ENCODE results near the gene GRIK5.

GRIK5 gene

DNA sequence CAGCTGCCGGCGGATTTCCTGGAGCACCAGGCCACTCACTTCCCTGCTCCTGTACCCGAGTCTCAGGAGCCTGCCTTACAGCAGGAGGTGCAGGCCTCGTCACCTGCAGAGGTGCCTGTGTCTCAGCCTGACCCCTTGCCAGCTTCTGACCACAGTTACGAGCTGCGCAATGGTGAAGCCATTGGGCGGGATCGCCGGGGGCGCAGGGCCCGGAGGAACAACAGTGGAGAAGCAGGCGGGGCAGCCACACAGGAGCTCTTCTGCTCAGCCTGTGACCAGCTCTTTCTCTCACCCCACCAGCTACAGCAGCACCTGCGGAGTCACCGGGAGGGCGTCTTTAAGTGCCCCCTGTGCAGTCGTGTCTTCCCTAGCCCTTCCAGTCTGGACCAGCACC, 9.3 kb upstream of the GRIK5 start:
- Histone ChIP-seq H3K4me2 (ENCODE audit: low read length) (no peak overlapping the region), H4K20me1 (ENCODE audit: control insufficient read depth, insufficient read depth, low read depth, low read length) (peaks cover 22% of the 10 kb centered on the region), H3K79me2 (ENCODE audit: control insufficient read depth, low read length) (peaks cover 72% of the 10 kb centered on the region), H3K36me3 (ENCODE audit: control insufficient read depth, low read length) (peaks cover 59% of the 10 kb centered on the region), H3K9me3 (ENCODE audit: control insufficient read depth, insufficient read depth, low read length) (no peaks in the 10 kb centered on the region), H3K4me3 (ENCODE audit: low read length) (no peak overlapping the region), H3K9me2 (replicated peaks; ENCODE audit: control insufficient read depth, low read length) (no peaks in the 10 kb centered on the region), H3K27me3 (ENCODE audit: control insufficient read depth, low read length) (no peaks in the 10 kb centered on the region), H3F3A (ENCODE audit: control insufficient read depth, insufficient read depth) (peaks cover 14% of the 10 kb centered on the region), H3K4me1 (ENCODE audit: control insufficient read depth, low read length) (peaks cover 20% of the 10 kb centered on the region), H3K27ac (ENCODE audit: low read depth, low read length) (no peak overlapping the region)
- TF ChIP-seq, protein P1, sequence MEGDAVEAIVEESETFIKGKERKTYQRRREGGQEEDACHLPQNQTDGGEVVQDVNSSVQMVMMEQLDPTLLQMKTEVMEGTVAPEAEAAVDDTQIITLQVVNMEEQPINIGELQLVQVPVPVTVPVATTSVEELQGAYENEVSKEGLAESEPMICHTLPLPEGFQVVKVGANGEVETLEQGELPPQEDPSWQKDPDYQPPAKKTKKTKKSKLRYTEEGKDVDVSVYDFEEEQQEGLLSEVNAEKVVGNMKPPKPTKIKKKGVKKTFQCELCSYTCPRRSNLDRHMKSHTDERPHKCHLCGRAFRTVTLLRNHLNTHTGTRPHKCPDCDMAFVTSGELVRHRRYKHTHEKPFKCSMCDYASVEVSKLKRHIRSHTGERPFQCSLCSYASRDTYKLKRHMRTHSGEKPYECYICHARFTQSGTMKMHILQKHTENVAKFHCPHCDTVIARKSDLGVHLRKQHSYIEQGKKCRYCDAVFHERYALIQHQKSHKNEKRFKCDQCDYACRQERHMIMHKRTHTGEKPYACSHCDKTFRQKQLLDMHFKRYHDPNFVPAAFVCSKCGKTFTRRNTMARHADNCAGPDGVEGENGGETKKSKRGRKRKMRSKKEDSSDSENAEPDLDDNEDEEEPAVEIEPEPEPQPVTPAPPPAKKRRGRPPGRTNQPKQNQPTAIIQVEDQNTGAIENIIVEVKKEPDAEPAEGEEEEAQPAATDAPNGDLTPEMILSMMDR (IDR thresholded peaks at IDR 0.05; ENCODE audit: low read depth, low read length, poor library complexity, severe bottlenecking): no peak
- no peak for TF ChIP-seq EZH2phosphoT487 (IDR thresholded peaks at IDR 0.05; ENCODE audit: borderline replicate concordance, low read length)

GRCh38 chr19:42078538-42079275, 8.7 kb upstream of the GRIK5 start:
- Histone ChIP-seq H3K9me3 (ENCODE audit: control insufficient read depth, insufficient read depth, low read length) (no peaks in the 10 kb centered on the region), H3K4me3 (ENCODE audit: low read length) (no peak overlapping the region), H3K36me3 (ENCODE audit: control insufficient read depth, low read length) (peaks cover 59% of the 10 kb centered on the region), H3K79me2 (ENCODE audit: control insufficient read depth, low read length) (peaks cover 72% of the 10 kb centered on the region), H3K4me1 (ENCODE audit: control insufficient read depth, low read length) (peaks cover 20% of the 10 kb centered on the region), H4K20me1 (ENCODE audit: control insufficient read depth, insufficient read depth, low read depth, low read length) (peaks cover 22% of the 10 kb centered on the region), H3K27ac (ENCODE audit: low read depth, low read length) (no peak overlapping the region), H3K4me2 (ENCODE audit: low read length) (no peak overlapping the region), H3F3A (ENCODE audit: control insufficient read depth, insufficient read depth) (peaks cover 14% of the 10 kb centered on the region), H3K27me3 (ENCODE audit: control insufficient read depth, low read length) (no peaks in the 10 kb centered on the region), H3K9me2 (replicated peaks; ENCODE audit: control insufficient read depth, low read length) (no peaks in the 10 kb centered on the region)
- TF ChIP-seq, protein P1 (IDR thresholded peaks at IDR 0.05; ENCODE audit: low read depth, low read length, poor library complexity, severe bottlenecking): no peak
- TF ChIP-seq EZH2phosphoT487 (IDR thresholded peaks at IDR 0.05; ENCODE audit: borderline replicate concordance, low read length): no peak

GRCh38 chr19:42078058-42078457, 8.1 kb upstream of the GRIK5 start:
- no peaks in the 10 kb centered on the region for H3K27me3 ChIP-seq (ENCODE audit: control insufficient read depth, low read length)
- H3K4me3 ChIP-seq (ENCODE audit: low read length): peak overlapping the region; percentile 77; the same call in 1 of the 2 replicates
- H3K4me2 ChIP-seq (ENCODE audit: low read length): peak overlapping the region; percentile 89
- H3K79me2 ChIP-seq (ENCODE audit: control insufficient read depth, low read length): peaks cover 72% of the 10 kb centered on the region
- H3K9me3 ChIP-seq (ENCODE audit: control insufficient read depth, insufficient read depth, low read length): no peaks in the 10 kb centered on the region
- no peaks in the 10 kb centered on the region for H3K9me2 ChIP-seq (replicated peaks; ENCODE audit: control insufficient read depth, low read length)
- TF ChIP-seq, protein P1 (IDR thresholded peaks at IDR 0.05; ENCODE audit: low read depth, low read length, poor library complexity, severe bottlenecking): no peak
- no peak for TF ChIP-seq EZH2phosphoT487 (IDR thresholded peaks at IDR 0.05; ENCODE audit: borderline replicate concordance, low read length)
- no peak overlapping the region for H3K27ac ChIP-seq (ENCODE audit: low read depth, low read length)
- H4K20me1 ChIP-seq (ENCODE audit: control insufficient read depth, insufficient read depth, low read depth, low read length): peaks cover 22% of the 10 kb centered on the region
- peaks cover 20% of the 10 kb centered on the region for H3K4me1 ChIP-seq (ENCODE audit: control insufficient read depth, low read length)
- peaks cover 12% of the 10 kb centered on the region for H3F3A ChIP-seq (ENCODE audit: control insufficient read depth, insufficient read depth)
- peaks cover 59% of the 10 kb centered on the region for H3K36me3 ChIP-seq (ENCODE audit: control insufficient read depth, low read length)

Data from DOHH2 (cell line).